Small intestine (tissue), 7 donors: ENCODE results near the gene MCM3AP. TPM values are rescaled to one million over a fixed set of nuclear protein-coding genes. Genes with fewer than 3 reads are reported as not detected.

Experiments used
- DNase-seq, 2 donors: peaks; one replicate each; pipeline versions ENCODE4 v3.0.0 to v3.0.0-alpha.2; 2013
- FAIRE-seq: peaks from 2 replicates; lab custom pipeline; 2012; peaks lifted over from hg19 to GRCh38; lab: Jason Lieb, UNC
- H3K27ac ChIP-seq, 3 donors: one replicate each; pipeline ENCODE4 v1.5.1; 2013; ENCODE audit warnings: low read length in 2 of 3, mild to moderate bottlenecking in 2 of 3, control low read depth in 1 of 3, inconsistent platforms in 1 of 3, low read depth in 1 of 3, moderate library complexity in 1 of 3
- H3K27me3 ChIP-seq, 3 donors: one replicate each; pipeline ENCODE4 v1.6.1; 2013; ENCODE audit warnings: low read length in 3 of 3, inconsistent platforms in 1 of 3; ENCODE audit not compliant: control insufficient read depth in 3 of 3, insufficient read depth in 3 of 3
- H3K36me3 ChIP-seq, 3 donors: one replicate each; pipeline ENCODE4 v1.6.1; 2013; ENCODE audit warnings: low read length in 3 of 3, inconsistent platforms in 1 of 3, low read depth in 1 of 3, mild to moderate bottlenecking in 1 of 3, moderate library complexity in 1 of 3; ENCODE audit not compliant: control insufficient read depth in 3 of 3, insufficient read depth in 2 of 3
- H3K4me1 ChIP-seq, 3 donors: one replicate each; pipeline ENCODE4 v1.6.1; 2013; ENCODE audit warnings: low read length in 2 of 3, inconsistent platforms in 1 of 3, low read depth in 1 of 3, mild to moderate bottlenecking in 1 of 3, moderate library complexity in 1 of 3; ENCODE audit not compliant: control insufficient read depth in 3 of 3, insufficient read depth in 2 of 3
- H3K4me3 ChIP-seq, 3 donors: one replicate each; pipeline ENCODE4 v1.5.1; 2013; ENCODE audit warnings: low read length in 3 of 3, control low read depth in 1 of 3, inconsistent platforms in 1 of 3, low read depth in 1 of 3, mild to moderate bottlenecking in 1 of 3, moderate library complexity in 1 of 3
- H3K9me3 ChIP-seq, 2 donors: one replicate each; pipeline ENCODE4 v1.6.1; 2013; ENCODE audit warnings: low read depth in 1 of 2, low read length in 1 of 2; ENCODE audit not compliant: control insufficient read depth in 2 of 2, insufficient read depth in 1 of 2
- WGBS, 3 donors: extraction: QIAGEN DNeasy Blood & Tissue Kit; methylation state at CpG; one replicate each; pipeline ENCODE4 v1.1.7; 2013; 5-methylcytosine and 5-hydroxymethylcytosine counted together
- polyA plus RNA-seq, 4 donors: library from polyadenylated mRNA; stranded (reverse) in 3 of 4; unstranded in 1 of 4; fragments of 200-250 nt in 3 of 4; fragments of 120-200 nt in 1 of 4; gene quantifications; one replicate each; pipeline versions ENCODE4 v1.2.1 to v1.2.3, GENCODE V29; 2013
- donor health status: healthy with polysubstance abuse.
- donor health status: control.
- donor health status: control.
- donor health status: Bipolar disorder and iron deficiency.
- donor health status: healthy.

MCM3AP gene
- polyA plus RNA-seq, 4 donors = 38.3 to 75.4 (median 42.6) TPM

- Histone ChIP-seq H3K36me3 (peaks cover 4 to 30% (median 8%) of the 10 kb centered on the region in 3 donors), H3K27me3 (no peaks in the 10 kb centered on the region), H3K27ac (no peak overlapping the region), H3K4me3 (no peak overlapping the region), H3K4me1 (no peaks in the 10 kb centered on the region), H3K9me3 (no peaks in the 10 kb centered on the region)
- FAIRE-seq (no peak), DNase-seq (no peak)
- WGBS, 3 donors = 75 to 82% (median 79%) methylated on average over 13 of the region's 13 CpGs
These were observed 85.7 kb downstream of the MCM3AP start for GRCh38 chr21:46199436-46200373.

- Histone ChIP-seq H3K27ac (no peak overlapping the region), H3K4me3 (no peak overlapping the region), H3K27me3 (no peaks in the 10 kb centered on the region), H3K9me3 (no peaks in the 10 kb centered on the region), H3K4me1 (no peaks in the 10 kb centered on the region), H3K36me3 (peaks cover 1 to 37% (median 8%) of the 10 kb centered on the region in 3 donors)
- DNase-seq (peak in 1 of 2 donors; percentile 57), FAIRE-seq (no peak)
- 74 to 87% (median 77%) methylated on average over 20 of the region's 20 CpGs for WGBS, 3 donors
These were observed 88.7 kb downstream of the MCM3AP start for GRCh38 chr21:46196733-46197132.

- FAIRE-seq = no peak
- H3K27me3 ChIP-seq = no peaks in the 10 kb centered on the region
- 89 to 91% (median 91%) methylated on average over 20 of the region's 20 CpGs for WGBS, 3 donors
- peaks cover 1 to 46% (median 10%) of the 10 kb centered on the region in 3 donors for H3K36me3 ChIP-seq
- no peaks in the 10 kb centered on the region for H3K4me1 ChIP-seq
- H3K4me3 ChIP-seq = no peak overlapping the region
- no peak for DNase-seq
- no peak overlapping the region for H3K27ac ChIP-seq
- no peaks in the 10 kb centered on the region for H3K9me3 ChIP-seq
These were observed 89.7 kb downstream of the MCM3AP start for GRCh38 chr21:46195595-46196195.

GRCh38 chr21:46194374-46195334 is 90.8 kb downstream of the MCM3AP start:
- Histone ChIP-seq H3K27ac (no peak overlapping the region), H3K4me1 (no peaks in the 10 kb centered on the region), H3K9me3 (no peaks in the 10 kb centered on the region), H3K36me3 (peaks cover 1 to 50% (median 10%) of the 10 kb centered on the region in 3 donors), H3K4me3 (no peak overlapping the region), H3K27me3 (no peaks in the 10 kb centered on the region)
- DNase-seq = no peak
- WGBS, 3 donors = 92 to 97% (median 93%) methylated on average over 34 of the region's 34 CpGs
- FAIRE-seq = no peak

- Histone ChIP-seq H3K4me3 (no peak overlapping the region), H3K27me3 (no peaks in the 10 kb centered on the region), H3K27ac (no peak overlapping the region), H3K36me3 (peaks cover 1 to 53% (median 7%) of the 10 kb centered on the region in 3 donors), H3K9me3 (no peaks in the 10 kb centered on the region), H3K4me1 (peaks cover 0 to 5% (median 0%) of the 10 kb centered on the region in 3 donors)
- FAIRE-seq (no peak), DNase-seq (no peak)
- 96 to 97% (median 97%) methylated on average over 10 of the region's 10 CpGs for whole genome bisulfite sequencing, 3 donors
These were observed 91.5 kb downstream of the MCM3AP start for GRCh38 chr21:46193829-46194373.

GRCh38 chr21:46191686-46192575 is 93.5 kb downstream of the MCM3AP start:
- H3K4me1 ChIP-seq = peaks cover 0 to 6% (median 0%) of the 10 kb centered on the region in 3 donors
- no peaks in the 10 kb centered on the region for H3K27me3 ChIP-seq
- peaks cover 1 to 51% (median 7%) of the 10 kb centered on the region in 3 donors for H3K36me3 ChIP-seq
- DNase-seq = no peak
- no peak for FAIRE-seq
- no peaks in the 10 kb centered on the region for H3K9me3 ChIP-seq
- WGBS, 3 donors = 93 to 94% (median 93%) methylated on average over 17 to 20 of the region's 20 CpGs
- no peak overlapping the region for H3K4me3 ChIP-seq
- H3K27ac ChIP-seq = no peak overlapping the region

GRCh38 chr21:46191257-46191685 is 94.1 kb downstream of the MCM3AP start:
- no peak for FAIRE-seq
- no peaks in the 10 kb centered on the region for H3K27me3 ChIP-seq
- no peak for DNase-seq

More at GRCh38 chr21:46191257-46191685, 94.1 kb downstream of the MCM3AP start:
- H3K4me3 ChIP-seq = no peak overlapping the region
- no peak overlapping the region for H3K27ac ChIP-seq
- no peaks in the 10 kb centered on the region for H3K9me3 ChIP-seq
- H3K4me1 ChIP-seq = peaks cover 0 to 6% (median 0%) of the 10 kb centered on the region in 3 donors
- peaks cover 1 to 47% (median 7%) of the 10 kb centered on the region in 3 donors for H3K36me3 ChIP-seq
- 87 to 97% (median 96%) methylated on average over 4 of the region's 4 CpGs for WGBS, 3 donors
